Adrenal gland (tissue), 5 donors: ENCODE data around the gene PKNOX2.

Source experiments
- CTCF ChIP-seq, 6 experiments: fragments of 450-650 bp in 4 of 6; fragments of 200-600 bp in 2 of 6; sonication (generic) in 1 of 6; IDR thresholded peaks; 1 replicate in 5 of 6; 2 replicates in 1 of 6; pipeline versions ENCODE4 v1.5.1 to v1.8.0; 2016 to 2021; ENCODE audit warnings: antibody characterized with exemption in 6 of 6, mild to moderate bottlenecking in 2 of 6, moderate library complexity in 1 of 6
- POLR2A ChIP-seq, 2 donors: fragments of 450-650 bp; IDR thresholded peaks; one replicate each; pipeline ENCODE4 v1.6.1; 2017; ENCODE audit warnings: antibody characterized with exemption in 2 of 2, mild to moderate bottlenecking in 2 of 2, moderate library complexity in 1 of 2
- donor health status: DM: no; HTN: no; CAD: no.

GRCh38 chr11:125303186-125303585 is 138.6 kb downstream of the PKNOX2 start:
- TF ChIP-seq CTCF (IDR thresholded peaks at IDR 0.05), result no peak
- no peak for TF ChIP-seq POLR2A (IDR thresholded peaks at IDR 0.05)
